Esophagus muscularis mucosa (tissue), 4 donors: Measurements from ENCODE around the gene HCCS.

Source experiments
- EP300 ChIP-seq: sonication (generic); formaldehyde crosslinking; IDR thresholded peaks from one replicate; pipeline ENCODE4 v1.6.1; 2017; ENCODE audit warnings: antibody characterized with exemption
- POLR2A ChIP-seq: fragments of 450-650 bp; IDR thresholded peaks from one replicate; pipeline ENCODE4 v1.6.1; 2017; ENCODE audit warnings: antibody characterized with exemption, moderate library complexity, mild to moderate bottlenecking, low read depth
- POLR2AphosphoS5 ChIP-seq, 2 donors: sonication (generic); formaldehyde crosslinking; IDR thresholded peaks; one replicate each; pipeline ENCODE4 v1.6.1; 2017; ENCODE audit warnings: antibody characterized with exemption in 2 of 2
- TF ChIP-seq, protein P1 (sequence below), 3 experiments: fragments of 200-600 bp in 2 of 3; fragments of 450-650 bp in 1 of 3; sonication (generic) in 2 of 3; IDR thresholded peaks; one replicate each; pipeline ENCODE4 v1.5.1; 2017 to 2019; ENCODE audit warnings: antibody characterized with exemption in 3 of 3, mild to moderate bottlenecking in 2 of 3, moderate library complexity in 1 of 3

GRCh38 chrX:11164433-11164832 lies 53.3 kb downstream of the HCCS start:
- TF ChIP-seq POLR2A = no peak
- TF ChIP-seq, protein P1, sequence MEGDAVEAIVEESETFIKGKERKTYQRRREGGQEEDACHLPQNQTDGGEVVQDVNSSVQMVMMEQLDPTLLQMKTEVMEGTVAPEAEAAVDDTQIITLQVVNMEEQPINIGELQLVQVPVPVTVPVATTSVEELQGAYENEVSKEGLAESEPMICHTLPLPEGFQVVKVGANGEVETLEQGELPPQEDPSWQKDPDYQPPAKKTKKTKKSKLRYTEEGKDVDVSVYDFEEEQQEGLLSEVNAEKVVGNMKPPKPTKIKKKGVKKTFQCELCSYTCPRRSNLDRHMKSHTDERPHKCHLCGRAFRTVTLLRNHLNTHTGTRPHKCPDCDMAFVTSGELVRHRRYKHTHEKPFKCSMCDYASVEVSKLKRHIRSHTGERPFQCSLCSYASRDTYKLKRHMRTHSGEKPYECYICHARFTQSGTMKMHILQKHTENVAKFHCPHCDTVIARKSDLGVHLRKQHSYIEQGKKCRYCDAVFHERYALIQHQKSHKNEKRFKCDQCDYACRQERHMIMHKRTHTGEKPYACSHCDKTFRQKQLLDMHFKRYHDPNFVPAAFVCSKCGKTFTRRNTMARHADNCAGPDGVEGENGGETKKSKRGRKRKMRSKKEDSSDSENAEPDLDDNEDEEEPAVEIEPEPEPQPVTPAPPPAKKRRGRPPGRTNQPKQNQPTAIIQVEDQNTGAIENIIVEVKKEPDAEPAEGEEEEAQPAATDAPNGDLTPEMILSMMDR (IDR thresholded peaks at IDR 0.05) = no peak
- no peak for TF ChIP-seq EP300
- no peak for TF ChIP-seq POLR2AphosphoS5 (IDR thresholded peaks at IDR 0.05)
